Mesenchymal stem cell (in vitro differentiated cells and primary cell): Measurements from ENCODE around the gene PLEKHG5.

Source experiments
- DNase-seq: peaks from one replicate; pipeline ENCODE4 v3.0.0-alpha.2; 2013
- H2AFZ ChIP-seq: one replicate; pipeline ENCODE4 v1.6.1; 2013; ENCODE audit warnings: low read depth, mild to moderate bottlenecking, control low read depth, inconsistent platforms, low read length, moderate library complexity
- H2AK5ac ChIP-seq: 2 replicates; pipeline ENCODE4 v1.6.1; 2013; ENCODE audit warnings: low read length, moderate library complexity, mild to moderate bottlenecking, inconsistent platforms; ENCODE audit not compliant: severe bottlenecking
- H2BK120ac ChIP-seq: one replicate; pipeline ENCODE4 v1.6.1; 2013; ENCODE audit warnings: low read depth, mild to moderate bottlenecking, inconsistent platforms, low read length, moderate library complexity
- H2BK12ac ChIP-seq, 2 experiments: one replicate each; pipeline ENCODE4 v1.6.1; 2013; ENCODE audit warnings: inconsistent platforms in 2 of 2, low read length in 2 of 2, mild to moderate bottlenecking in 2 of 2, moderate library complexity in 2 of 2, control low read depth in 1 of 2
- H2BK15ac ChIP-seq: one replicate; pipeline ENCODE4 v1.6.1; 2013; ENCODE audit warnings: mild to moderate bottlenecking, low read depth, inconsistent platforms; ENCODE audit not compliant: poor library complexity, severe bottlenecking
- H2BK5ac ChIP-seq: 2 replicates; pipeline ENCODE4 v1.6.1; 2013; ENCODE audit warnings: low read depth, mild to moderate bottlenecking, low read length, control low read depth, inconsistent platforms; ENCODE audit not compliant: poor library complexity, severe bottlenecking
- H3K14ac ChIP-seq, 2 experiments: one replicate each; pipeline ENCODE4 v1.6.1; 2013; ENCODE audit warnings: inconsistent platforms in 2 of 2, low read length in 2 of 2, control low read depth in 1 of 2, mild to moderate bottlenecking in 1 of 2, moderate library complexity in 1 of 2
- H3K18ac ChIP-seq, 2 experiments: one replicate each; pipeline ENCODE4 v1.6.1; 2013; ENCODE audit warnings: inconsistent platforms in 2 of 2, low read length in 2 of 2, control low read depth in 1 of 2, low read depth in 1 of 2, mild to moderate bottlenecking in 1 of 2
- H3K23ac ChIP-seq, 2 experiments: one replicate each; pipeline ENCODE4 v1.6.1; 2013; ENCODE audit warnings: inconsistent platforms in 2 of 2, low read length in 2 of 2, mild to moderate bottlenecking in 2 of 2, moderate library complexity in 2 of 2, control low read depth in 1 of 2
- H3K27ac ChIP-seq: 2 replicates; pipeline ENCODE4 v1.5.1; 2013; ENCODE audit warnings: mild to moderate bottlenecking, moderate library complexity, low read length, control low read depth, inconsistent platforms; ENCODE audit not compliant: poor library complexity, severe bottlenecking
- H3K27me3 ChIP-seq, 2 experiments: 2 replicates each; pipeline versions ENCODE4 v1.6.1 to v1.7.0; 2013; ENCODE audit warnings: low read length in 2 of 2, mild to moderate bottlenecking in 2 of 2, moderate library complexity in 2 of 2, control low read depth in 1 of 2, inconsistent platforms in 1 of 2; ENCODE audit not compliant: control insufficient read depth in 1 of 2, insufficient read depth in 1 of 2
- H3K36me3 ChIP-seq, 2 experiments: 2 replicates each; pipeline versions ENCODE4 v1.6.1 to v1.7.0; 2013; ENCODE audit warnings: low read length in 2 of 2, control low read depth in 1 of 2, inconsistent platforms in 1 of 2, low read depth in 1 of 2, mild to moderate bottlenecking in 1 of 2; ENCODE audit not compliant: insufficient read depth in 2 of 2, control insufficient read depth in 1 of 2
- H3K4ac ChIP-seq, 2 experiments: one replicate each; pipeline ENCODE4 v1.6.1; 2013; ENCODE audit warnings: inconsistent platforms in 2 of 2, low read length in 2 of 2, mild to moderate bottlenecking in 2 of 2, moderate library complexity in 2 of 2, control low read depth in 1 of 2, low read depth in 1 of 2
- H3K4me1 ChIP-seq: 2 replicates; pipeline ENCODE4 v1.6.1; 2013; ENCODE audit warnings: low read depth, low read length, control low read depth; ENCODE audit not compliant: control insufficient read depth, insufficient read depth
- H3K4me2 ChIP-seq: 2 replicates; pipeline ENCODE4 v1.6.1; 2013; ENCODE audit warnings: low read length, mild to moderate bottlenecking, inconsistent platforms; ENCODE audit not compliant: poor library complexity, severe bottlenecking
- H3K4me3 ChIP-seq, 2 experiments: 2 replicates each; pipeline versions ENCODE4 v1.5.1 to v1.7.0; 2013; ENCODE audit warnings: low read length in 2 of 2, mild to moderate bottlenecking in 2 of 2, control low read depth in 1 of 2, low read depth in 1 of 2; ENCODE audit not compliant: insufficient read depth in 1 of 2
- H3K79me1 ChIP-seq: replicated peaks from 2 replicates; pipeline ENCODE4 v1.6.1; 2013; ENCODE audit warnings: mild to moderate bottlenecking, control low read depth, low read length, inconsistent platforms; ENCODE audit not compliant: poor library complexity, severe bottlenecking
- H3K9ac ChIP-seq: 2 replicates; pipeline ENCODE4 v1.7.0; 2013; ENCODE audit warnings: mild to moderate bottlenecking, low read length, moderate library complexity
- H3K9me3 ChIP-seq: 2 replicates; pipeline ENCODE4 v1.7.0; 2013; ENCODE audit warnings: mild to moderate bottlenecking, low read length; ENCODE audit not compliant: control insufficient read depth
- H4K8ac ChIP-seq: one replicate; pipeline ENCODE4 v1.6.1; 2013; ENCODE audit warnings: inconsistent platforms, mild to moderate bottlenecking, low read length, moderate library complexity
- H4K91ac ChIP-seq: one replicate; pipeline ENCODE4 v1.6.1; 2013; ENCODE audit warnings: mild to moderate bottlenecking, low read length, inconsistent platforms
- WGBS: methylation state at CpG from one replicate; pipeline ENCODE4 v1.1.7; 2013; ENCODE audit warnings: mixed read lengths; 5-methylcytosine and 5-hydroxymethylcytosine counted together

Gene PLEKHG5

DNA sequence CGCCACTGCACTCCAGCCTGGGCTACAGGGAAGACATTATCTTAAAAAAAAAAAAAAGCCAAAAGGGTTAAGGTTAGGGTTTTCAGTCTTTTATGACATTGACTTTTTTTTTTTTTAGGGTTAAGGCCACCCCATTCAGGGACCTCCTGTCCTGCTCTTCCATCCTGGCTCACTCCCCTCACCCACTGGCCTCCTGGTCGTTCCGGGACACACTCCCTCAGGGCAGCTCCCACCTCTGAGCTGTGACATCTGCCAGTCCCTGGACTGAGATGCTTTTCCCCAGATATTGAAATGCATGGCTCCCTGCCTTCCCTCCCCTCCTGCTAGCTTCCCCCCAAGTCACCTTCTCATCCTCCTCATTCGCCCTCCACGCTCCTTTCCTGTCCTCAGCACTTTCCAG is 9.6 kb downstream of the PLEKHG5 start:
- Histone ChIP-seq H3K9me3 (no peaks in the 10 kb centered on the region), H4K8ac (no peak overlapping the region), H3K4me2 (no peak overlapping the region), H2BK15ac (no peak overlapping the region), H2AK5ac (no peak overlapping the region), H2AFZ (no peak overlapping the region), H3K18ac (no peak overlapping the region), H3K23ac (no peak overlapping the region), H3K4ac (peak overlapping the region in 1 of 2 experiments; percentile 42), H2BK12ac (no peak overlapping the region), H3K4me3 (no peak overlapping the region), H3K36me3 (peaks cover 0 to 28% of the 10 kb centered on the region in 2 experiments), H3K14ac (no peak overlapping the region), H3K79me1 (peaks cover 40% of the 10 kb centered on the region), H3K27me3 (peaks cover 0 to 24% of the 10 kb centered on the region in 2 experiments), H3K4me1 (peaks cover 23% of the 10 kb centered on the region), H4K91ac (no peak overlapping the region), H2BK120ac (no peak overlapping the region), H2BK5ac (no peak overlapping the region), H3K9ac (no peak overlapping the region), H3K27ac (no peak overlapping the region)
- no peak for DNase-seq
- 85% methylated on average over 5 of the region's 5 CpGs for WGBS

DNA sequence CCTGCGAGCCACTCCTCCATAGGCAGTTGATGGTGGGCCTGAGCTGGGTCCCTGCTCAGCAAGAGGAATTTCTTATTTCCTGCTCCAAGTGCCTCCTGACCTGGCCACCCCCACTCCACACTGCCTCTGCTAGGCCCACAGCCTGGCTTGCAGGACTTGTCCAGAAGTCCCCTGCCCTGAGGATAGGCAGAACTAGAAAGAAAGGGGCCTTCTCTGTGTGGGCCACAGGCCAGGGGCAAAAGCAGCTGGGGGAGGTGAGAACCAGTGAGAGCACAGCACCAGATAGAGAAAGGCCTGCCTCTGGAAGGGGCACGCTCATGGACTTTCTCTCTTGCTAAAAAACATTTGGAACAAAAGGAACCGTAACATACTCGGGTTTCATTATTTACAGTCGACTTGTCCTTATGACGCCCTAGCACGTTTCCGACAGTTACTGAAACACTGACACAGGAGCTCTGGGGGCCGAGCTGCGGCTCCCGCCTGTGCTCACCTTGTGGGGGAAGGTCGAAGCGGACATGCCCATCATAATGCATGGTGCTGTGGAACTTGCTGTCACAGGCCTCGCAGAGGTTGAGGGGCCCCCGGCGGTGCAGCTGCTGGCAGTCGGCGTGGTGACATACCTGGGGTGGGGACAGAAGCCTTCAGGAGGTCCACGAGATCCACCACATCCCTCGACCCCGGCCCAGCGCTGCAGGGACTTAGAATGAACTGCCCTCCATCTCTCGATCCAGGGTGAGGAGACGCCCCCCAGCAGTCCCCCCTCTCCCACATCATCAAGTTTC is 14.2 kb downstream of the PLEKHG5 start:
- Histone ChIP-seq H3K36me3 (peaks cover 8 to 58% of the 10 kb centered on the region in 2 experiments), H3K4me3 (no peak overlapping the region), H2BK12ac (no peak overlapping the region), H3K79me1 (peaks cover 14% of the 10 kb centered on the region), H2AK5ac (no peak overlapping the region), H3K9me3 (no peaks in the 10 kb centered on the region), H3K4me2 (no peak overlapping the region), H3K9ac (no peak overlapping the region), H4K8ac (no peak overlapping the region), H2BK5ac (no peak overlapping the region), H3K18ac (no peak overlapping the region), H3K23ac (no peak overlapping the region), H2BK15ac (no peak overlapping the region), H3K4ac (no peak overlapping the region), H2AFZ (no peak overlapping the region), H3K4me1 (peaks cover 2% of the 10 kb centered on the region), H3K27ac (no peak overlapping the region), H3K14ac (no peak overlapping the region), H2BK120ac (no peak overlapping the region), H3K27me3 (no peaks in the 10 kb centered on the region), H4K91ac (no peak overlapping the region)
- no peak for DNase-seq
- 90% methylated on average over 24 of the region's 24 CpGs for WGBS

DNA sequence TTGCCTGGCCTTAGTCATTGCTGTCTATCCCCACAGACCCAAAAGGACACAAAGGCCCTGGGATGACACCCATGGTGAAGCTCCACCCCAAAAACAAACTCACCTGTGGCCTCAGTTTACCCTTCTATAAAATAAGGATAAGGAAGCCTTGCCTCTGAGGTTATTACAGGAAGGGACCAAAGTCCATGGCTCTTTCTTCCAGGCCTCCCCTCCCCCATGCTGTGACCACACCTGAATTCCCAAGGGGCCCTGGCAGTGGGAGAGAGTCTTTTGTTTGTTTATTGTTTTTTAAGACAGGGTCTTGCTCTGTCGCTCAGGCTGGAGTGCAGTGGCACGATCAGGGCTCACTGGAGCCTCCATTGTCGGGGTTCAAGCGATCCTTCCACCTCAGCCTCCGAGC is 15.0 kb downstream of the PLEKHG5 start:
- H3K4ac ChIP-seq = no peak overlapping the region
- DNase-seq = no peak
- H2AFZ ChIP-seq = no peak overlapping the region

DNA sequence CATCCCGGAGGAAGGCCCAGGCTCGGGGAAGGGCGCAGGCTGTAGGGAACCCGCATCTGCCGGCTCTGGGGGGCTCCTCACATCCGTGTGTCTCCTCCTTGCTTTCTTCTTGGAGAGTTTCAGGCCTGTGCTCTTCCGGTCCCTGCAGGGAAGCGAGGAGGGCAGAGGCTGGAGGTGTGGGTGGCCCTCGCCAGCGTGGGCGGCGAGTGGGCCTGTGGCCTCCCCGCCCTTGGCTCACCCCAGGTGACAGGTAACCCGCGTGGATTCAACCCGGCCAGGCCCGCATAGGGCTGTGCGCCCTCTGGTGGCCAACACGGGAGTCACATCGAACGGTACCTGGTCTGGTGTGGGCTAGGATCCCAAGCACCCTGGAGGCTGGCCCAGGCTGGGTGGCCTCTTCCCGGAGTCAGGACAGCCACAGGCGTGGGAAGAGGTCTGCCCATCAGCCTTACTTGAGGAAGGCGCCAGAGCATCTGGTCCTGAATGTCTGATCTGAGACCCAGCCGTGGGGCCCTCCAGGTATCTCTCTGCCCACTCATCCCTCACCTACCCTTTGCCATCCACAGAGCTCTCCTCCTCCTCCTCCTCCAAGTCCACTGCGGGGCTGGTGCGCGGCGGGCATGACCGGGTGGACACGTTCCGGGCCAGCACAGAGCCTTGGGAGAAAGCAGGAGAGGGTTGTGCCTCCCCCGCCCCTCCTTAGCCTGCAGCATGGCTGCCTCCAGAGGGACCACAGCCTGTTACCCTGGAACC is 15.9 kb downstream of the PLEKHG5 start:
- H3K4me1 ChIP-seq = peaks cover 2% of the 10 kb centered on the region
- no peak overlapping the region for H2BK120ac ChIP-seq
- H3K27ac ChIP-seq = no peak overlapping the region
- peaks cover 0 to 4% of the 10 kb centered on the region in 2 experiments for H3K27me3 ChIP-seq
- H3K9ac ChIP-seq = no peak overlapping the region
- H3K9me3 ChIP-seq = no peaks in the 10 kb centered on the region
- H3K79me1 ChIP-seq = peaks cover 6% of the 10 kb centered on the region
- no peak overlapping the region for H3K4me3 ChIP-seq
- H3K4ac ChIP-seq = no peak overlapping the region
- H4K91ac ChIP-seq = no peak overlapping the region
- H3K23ac ChIP-seq = no peak overlapping the region
- H2AFZ ChIP-seq = no peak overlapping the region
- no peak overlapping the region for H2BK15ac ChIP-seq
- H2BK12ac ChIP-seq = no peak overlapping the region
- no peak overlapping the region for H3K18ac ChIP-seq
- WGBS = 37% methylated on average over 29 of the region's 33 CpGs
- H3K14ac ChIP-seq = no peak overlapping the region
- peak; percentile 43 for DNase-seq
- no peak overlapping the region for H3K4me2 ChIP-seq
- H3K36me3 ChIP-seq = peaks cover 13 to 67% of the 10 kb centered on the region in 2 experiments
- no peak overlapping the region for H2AK5ac ChIP-seq
- H2BK5ac ChIP-seq = no peak overlapping the region
- H4K8ac ChIP-seq = no peak overlapping the region

More for the DNA sequence above, 15.0 kb downstream of the PLEKHG5 start:
- no peak overlapping the region for H2BK15ac ChIP-seq
- H4K91ac ChIP-seq = no peak overlapping the region
- H3K27ac ChIP-seq = no peak overlapping the region
- 92% methylated on average over 5 of the region's 5 CpGs for WGBS
- no peak overlapping the region for H3K23ac ChIP-seq
- H3K9ac ChIP-seq = no peak overlapping the region
- no peak overlapping the region for H3K4me3 ChIP-seq
- H3K9me3 ChIP-seq = no peaks in the 10 kb centered on the region
- peaks cover 2% of the 10 kb centered on the region for H3K4me1 ChIP-seq
- H4K8ac ChIP-seq = no peak overlapping the region
- H3K27me3 ChIP-seq = peaks cover 0 to 4% of the 10 kb centered on the region in 2 experiments
- H2BK120ac ChIP-seq = no peak overlapping the region
- no peak overlapping the region for H2BK12ac ChIP-seq
- no peak overlapping the region for H2BK5ac ChIP-seq
- H3K4me2 ChIP-seq = no peak overlapping the region
- H2AK5ac ChIP-seq = no peak overlapping the region
- no peak overlapping the region for H3K14ac ChIP-seq
- H3K79me1 ChIP-seq = peaks cover 9% of the 10 kb centered on the region
- H3K36me3 ChIP-seq = peaks cover 13 to 62% of the 10 kb centered on the region in 2 experiments
- H3K18ac ChIP-seq = no peak overlapping the region
